HCT116 (cell line): ENCODE measurements around the gene IGSF21. TPM values are rescaled to one million over a fixed set of nuclear protein-coding genes. Genes with fewer than 3 reads are reported as not detected.

ENCODE experiments used
- ATAC-seq: fragments of 200-7000 bp; cut with Tn5 transposase; 2 replicates; pipeline ENCODE4 v1.9.1; 2020; ENCODE audit warnings: mild to moderate bottlenecking, moderate library complexity
- BruUV-seq: library from RNA; stranded (reverse); fragments of 400-500 nt; replicated peaks from 2 replicates; lab custom pipeline; 2021; lab: Mats Ljungman, UMichigan
- CTCF ChIA-PET: fragments of 300-600 bp; sonication (Branson Sonifier 250); formaldehyde crosslinking; loops from one replicate; lab custom pipeline; 2021; ENCODE audit warnings: antibody characterized with exemption; lab: Charles Lee
- POLR2A ChIA-PET: fragments of 300-600, 350-600 bp; sonication (Branson Sonifier 250); formaldehyde crosslinking; loops from one replicate; lab custom pipeline; 2021; ENCODE audit warnings: antibody characterized with exemption; lab: Charles Lee
- RAD21 ChIA-PET, 2 experiments: fragments of 300-600 bp; sonication (Branson Sonifier 250); formaldehyde crosslinking; loops; one replicate each; lab custom pipeline; 2023; ENCODE audit warnings: low total read pairs in 2 of 2; ENCODE audit not compliant: uncharacterized antibody in 2 of 2, unreplicated experiment in 2 of 2, low non-redundant PET in 1 of 2; lab: Charles Lee
- DNase-seq: peaks from one replicate; pipeline ENCODE4 v3.0.0-alpha.2; 2010; ENCODE audit warnings: low read depth, low spot score
- H2AFZ ChIP-seq: fragments of 200-600 bp; shearing (Covaris generic), sonication (generic); 2 replicates; pipeline ENCODE4 v1.6.1; 2017; ENCODE audit warnings: low read depth, mixed run types, mixed read lengths, antibody characterized with exemption, low read length; ENCODE audit not compliant: poor library complexity, severe bottlenecking
- H3K27ac ChIP-seq: 2 replicates; pipeline ENCODE4 v1.5.1; 2012; ENCODE audit warnings: low read depth, low read length
- H3K27me3 ChIP-seq: fragments of 200-600 bp; sonication (generic); 2 replicates; pipeline ENCODE4 v1.6.1; 2016; ENCODE audit warnings: mixed run types, low read length, mixed read lengths; ENCODE audit not compliant: insufficient read depth
- H3K36me3 ChIP-seq, 2 experiments: fragments of 200-500 bp in 1 of 2; fragments of 200-600 bp in 1 of 2; sonication (Bioruptor generic) in 1 of 2; sonication (generic) in 1 of 2; 2 replicates each; pipeline versions ENCODE4 v1.5.1 to v1.6.1; 2014 to 2016; ENCODE audit warnings: low read length in 2 of 2, inconsistent platforms in 1 of 2, mixed read lengths in 1 of 2, mixed run types in 1 of 2; ENCODE audit not compliant: insufficient read depth in 2 of 2, control insufficient read depth in 1 of 2
- H3K4me1 ChIP-seq, 2 experiments: fragments of 200-600 bp in 1 of 2; sonication (generic) in 1 of 2; 2 replicates each; pipeline versions ENCODE4 v1.5.1 to v1.6.1; 2012 to 2017; ENCODE audit warnings: low read length in 2 of 2, inconsistent platforms in 1 of 2, mild to moderate bottlenecking in 1 of 2, mixed read lengths in 1 of 2, mixed run types in 1 of 2, moderate library complexity in 1 of 2; ENCODE audit not compliant: insufficient read depth in 2 of 2, control insufficient read depth in 1 of 2
- H3K4me2 ChIP-seq: fragments of 200-600 bp; sonication (generic); 2 replicates; pipeline ENCODE4 v1.6.1; 2017; ENCODE audit warnings: mixed run types, low read length, mixed read lengths
- H3K4me3 ChIP-seq, 2 experiments: fragments of 200-600 bp in 1 of 2; sonication (generic) in 1 of 2; replicated peaks in 1 of 2; 2 replicates each; pipeline ENCODE4 v1.5.1; 2011 to 2016; ENCODE audit warnings: low read length in 2 of 2, control low read depth in 1 of 2, low read depth in 1 of 2, mild to moderate bottlenecking in 1 of 2, mixed read lengths in 1 of 2, mixed run types in 1 of 2
- H3K79me2 ChIP-seq: fragments of 200-600 bp; sonication (generic); 2 replicates; pipeline ENCODE4 v1.6.1; 2017; ENCODE audit warnings: mild to moderate bottlenecking, mixed run types, low read length, moderate library complexity, mixed read lengths; ENCODE audit not compliant: insufficient read depth
- H3K9ac ChIP-seq: fragments of 200-600 bp; sonication (generic); 2 replicates; pipeline ENCODE4 v1.6.1; 2016; ENCODE audit warnings: low read length, mixed read lengths
- H3K9me2 ChIP-seq: fragments of 200-600 bp; sonication (generic), shearing (Covaris generic); 2 replicates; pipeline ENCODE4 v1.6.1; 2017; ENCODE audit warnings: mixed run types, mild to moderate bottlenecking, moderate library complexity; ENCODE audit not compliant: insufficient read depth
- H3K9me3 ChIP-seq, 2 experiments: fragments of 200-500 bp in 1 of 2; fragments of 200-600 bp in 1 of 2; sonication (Bioruptor generic) in 1 of 2; sonication (generic) in 1 of 2; 2 replicates each; pipeline ENCODE4 v1.6.1; 2014 to 2017; ENCODE audit warnings: low read length in 2 of 2, mixed read lengths in 2 of 2, inconsistent platforms in 1 of 2, low read depth in 1 of 2, mild to moderate bottlenecking in 1 of 2, mixed run types in 1 of 2, moderate library complexity in 1 of 2; ENCODE audit not compliant: control insufficient read depth in 1 of 2, insufficient read depth in 1 of 2
- H4K20me1 ChIP-seq: fragments of 200-600 bp; sonication (generic), shearing (Covaris generic); 2 replicates; pipeline ENCODE4 v1.6.1; 2017; ENCODE audit warnings: mixed run types, mild to moderate bottlenecking, moderate library complexity; ENCODE audit not compliant: insufficient read depth
- ATF3 ChIP-seq: IDR thresholded peaks from 2 replicates; pipeline ENCODE4 v1.6.1; 2012
- CEBPB ChIP-seq: IDR thresholded peaks from 2 replicates; pipeline ENCODE4 v1.6.1; 2012; ENCODE audit warnings: low read depth
- CTCF ChIP-seq, 3 experiments: fragments of 200-600 bp in 1 of 3; sonication (generic) in 1 of 3; IDR thresholded peaks in 2 of 3; conservative IDR thresholded peaks in 1 of 3; 2 replicates each; pipeline ENCODE4 v1.5.1; 2012 to 2017; ENCODE audit warnings: low read depth in 2 of 3, low read length in 2 of 3, antibody characterized with exemption in 1 of 3, borderline replicate concordance in 1 of 3, control low read depth in 1 of 3, mild to moderate bottlenecking in 1 of 3, mixed read lengths in 1 of 3, mixed run types in 1 of 3, moderate library complexity in 1 of 3; ENCODE audit not compliant: insufficient read depth in 1 of 3
- ELF1 ChIP-seq: IDR thresholded peaks from 2 replicates; pipeline ENCODE4 v1.6.1; 2012; ENCODE audit warnings: low read depth, borderline replicate concordance
- JUND ChIP-seq: IDR thresholded peaks from 2 replicates; pipeline ENCODE4 v1.6.1; 2012
- POLR2A ChIP-seq: IDR thresholded peaks from 2 replicates; pipeline ENCODE4 v1.7.0; 2011; ENCODE audit warnings: borderline replicate concordance; ENCODE audit not compliant: insufficient read depth, insufficient read length; ENCODE audit errors: extremely low read depth
- SIN3A ChIP-seq: IDR thresholded peaks from 2 replicates; pipeline ENCODE4 v1.6.1; 2012; ENCODE audit warnings: low read depth
- SP1 ChIP-seq: IDR thresholded peaks from 2 replicates; pipeline ENCODE4 v1.6.1; 2012; ENCODE audit warnings: low read depth
- intact Hi-C: fragments of 100-400 bp; cut with micrococcal nuclease; formaldehyde crosslinking; loops from 2 replicates; pipeline ENCODE4 v1.10.0; 2022
- total RNA-seq: library from RNA; stranded (reverse); gene quantifications from one replicate; pipeline ENCODE4 v1.2.1, GENCODE V29; 2021; ENCODE audit not compliant: unreplicated experiment

IGSF21 gene
- total RNA-seq, 1 experiment from 2014 or later, result not detected

GRCh38 chr1:18289597-18289996 lies 182.0 kb downstream of the IGSF21 start:
- ChIA-PET POLR2A (no interaction called here), RAD21 (no interaction called here), CTCF (interaction anchor here (2.2 kb wide), 1 partner anchor 9 kb away, joined by 7 read pairs; no protein-coding TSS in a partner anchor)
- Histone ChIP-seq H3K4me2 (no peak overlapping the region), H2AFZ (no peak overlapping the region), H3K9me3 (no peaks in the 10 kb centered on the region), H3K9me2 (no peaks in the 10 kb centered on the region), H3K9ac (no peak overlapping the region), H3K4me3 (no peak overlapping the region), H3K27me3 (peaks cover 14% of the 10 kb centered on the region), H4K20me1 (no peaks in the 10 kb centered on the region), H3K36me3 (no peaks in the 10 kb centered on the region), H3K27ac (no peak overlapping the region), H3K79me2 (no peaks in the 10 kb centered on the region), H3K4me1 (no peaks in the 10 kb centered on the region)
- DNase-seq (no peak), ATAC-seq (peak; percentile 50; the same call in 1 of the 2 replicates)
- intact Hi-C loops, result no loop called here
- no TSS peak for BruUV-seq
- TF ChIP-seq JUND (no peak), SIN3A (no peak), CEBPB (no peak), ELF1 (no peak), ATF3 (no peak), CTCF (IDR thresholded peaks at IDR 0.05 in 2 of 3, conservative IDR thresholded peaks at IDR 0.05 in 1 of 3; ENCODE audit: borderline replicate concordance in 1 of 3, insufficient read depth in 1 of 3, low read depth in 2 of 3, low read length in 2 of 3) (peak in 2 of 3 experiments; percentile 31 to 37; a peak in 3 of 6 replicates)

- ChIA-PET CTCF (interaction anchor here (0.7 to 2.2 kb wide), 2 partner anchors 8 to 52 kb away, joined by 3 to 7 read pairs; no protein-coding TSS in a partner anchor), RAD21 (no interaction called here), POLR2A (no interaction called here)
- no peak overlapping the region for H3K4me2 ChIP-seq
- intact Hi-C loops, result no loop called here
- no peak overlapping the region for H3K27ac ChIP-seq
- peaks cover 11% of the 10 kb centered on the region for H3K27me3 ChIP-seq
- DNase-seq (no peak), ATAC-seq (no peak)
- H3K79me2 ChIP-seq, result no peaks in the 10 kb centered on the region
- H3K9ac ChIP-seq, result no peak overlapping the region
- no peaks in the 10 kb centered on the region for H4K20me1 ChIP-seq
- no peak for TF ChIP-seq SP1
- TF ChIP-seq POLR2A, result no peak
- BruUV-seq, result no TSS peak
- H3K36me3 ChIP-seq, result no peaks in the 10 kb centered on the region
- no peak overlapping the region for H2AFZ ChIP-seq
- no peaks in the 10 kb centered on the region for H3K9me3 ChIP-seq
- no peak overlapping the region for H3K4me3 ChIP-seq
- no peaks in the 10 kb centered on the region for H3K4me1 ChIP-seq
- H3K9me2 ChIP-seq, result no peaks in the 10 kb centered on the region
These were observed 183.3 kb downstream of the IGSF21 start for GRCh38 chr1:18290740-18291412.
